OCI-LY1 (cell line): ENCODE data around the gene CDKL4.
"Not testable (repeated sequence)": the region's sequence is repeated elsewhere in the genome, so short reads cannot be mapped to it uniquely, and the experiment has no call there.

Experiments
- H2AFZ ChIP-seq: fragments of 200-600 bp; sonication (generic), shearing (Covaris generic); 2 replicates; pipeline ENCODE4 v1.6.0; 2014; ENCODE audit warnings: antibody characterized with exemption, mild to moderate bottlenecking, low read length
- H3F3A ChIP-seq: fragments of 200-600 bp; sonication (generic), shearing (Covaris generic); 2 replicates; pipeline ENCODE4 v1.6.0; 2014; ENCODE audit warnings: mild to moderate bottlenecking, antibody characterized with exemption, low read length, moderate library complexity; ENCODE audit not compliant: insufficient read depth
- H3K27ac ChIP-seq: fragments of 200-600 bp; sonication (generic); 2 replicates; pipeline ENCODE4 v1.5.1; 2014; ENCODE audit warnings: low read length, mixed run types, mild to moderate bottlenecking, low read depth; ENCODE audit not compliant: poor library complexity, severe bottlenecking
- H3K27me3 ChIP-seq: fragments of 200-600 bp; sonication (generic); 2 replicates; pipeline ENCODE4 v1.6.0; 2014; ENCODE audit warnings: antibody characterized with exemption, mild to moderate bottlenecking, low read length, moderate library complexity; ENCODE audit not compliant: insufficient read depth
- H3K36me3 ChIP-seq: fragments of 200-600 bp; sonication (generic); 2 replicates; pipeline ENCODE4 v1.6.1; 2014; ENCODE audit warnings: mild to moderate bottlenecking, antibody characterized with exemption, low read length, moderate library complexity, mixed read lengths; ENCODE audit not compliant: insufficient read depth
- H3K4me1 ChIP-seq: fragments of 200-600 bp; sonication (generic); 2 replicates; pipeline ENCODE4 v1.5.1; 2014; ENCODE audit warnings: mild to moderate bottlenecking, low read length, moderate library complexity; ENCODE audit not compliant: insufficient read depth, severe bottlenecking
- H3K4me2 ChIP-seq: fragments of 200-600 bp; sonication (generic), shearing (Covaris generic); 2 replicates; pipeline ENCODE4 v1.6.1; 2014; ENCODE audit warnings: low read length
- H3K4me3 ChIP-seq: fragments of 200-600 bp; sonication (generic); 2 replicates; pipeline ENCODE4 v1.5.1; 2014; ENCODE audit warnings: low read length, low read depth, mild to moderate bottlenecking, mixed read lengths; ENCODE audit not compliant: poor library complexity, severe bottlenecking
- H3K79me2 ChIP-seq: fragments of 200-600 bp; shearing (Covaris generic); 2 replicates; pipeline ENCODE4 v1.6.1; 2016; ENCODE audit warnings: mixed run types, low read length, mixed read lengths; ENCODE audit not compliant: insufficient read depth
- H3K9ac ChIP-seq: fragments of 200-600 bp; sonication (generic), shearing (Covaris generic); 2 replicates; pipeline ENCODE4 v1.6.1; 2014; ENCODE audit warnings: mild to moderate bottlenecking, low read length, mixed read lengths
- H3K9me2 ChIP-seq: fragments of 200-600 bp; sonication (generic), shearing (Covaris generic); 2 replicates; pipeline ENCODE4 v1.6.1; 2014; ENCODE audit warnings: low read depth, mild to moderate bottlenecking, low read length, mixed read lengths
- H3K9me3 ChIP-seq: fragments of 200-600 bp; shearing (Covaris generic); 2 replicates; pipeline ENCODE4 v1.6.1; 2014; ENCODE audit warnings: low read length, mixed read lengths
- H4K20me1 ChIP-seq: fragments of 200-600 bp; sonication (generic), shearing (Covaris generic); 2 replicates; pipeline ENCODE4 v1.6.0; 2016; ENCODE audit warnings: mild to moderate bottlenecking, low read length; ENCODE audit not compliant: insufficient read depth
- CTCF ChIP-seq: fragments of 200-600 bp; sonication (generic), shearing (Covaris generic); IDR thresholded peaks from 2 replicates; pipeline ENCODE4 v1.5.1; 2017; ENCODE audit warnings: mild to moderate bottlenecking, antibody characterized with exemption, low read length, moderate library complexity, mixed read lengths
- EZH2 ChIP-seq: fragments of 200-600 bp; sonication (generic), shearing (Covaris generic); IDR thresholded peaks from 2 replicates; pipeline ENCODE4 v1.8.0; 2017; ENCODE audit warnings: borderline replicate concordance, mixed run types, mild to moderate bottlenecking, antibody characterized with exemption, low read length, moderate library complexity, mixed read lengths

Gene CDKL4

GRCh38 chr2:39156107-39156506 lies 87.7 kb downstream of the CDKL4 start:
- H3K27me3 ChIP-seq: no peaks in the 10 kb centered on the region
- no peaks in the 10 kb centered on the region for H3K36me3 ChIP-seq
- no peaks in the 10 kb centered on the region for H4K20me1 ChIP-seq
- H3F3A ChIP-seq: no peaks in the 10 kb centered on the region
- no peak overlapping the region for H3K4me2 ChIP-seq
- TF ChIP-seq EZH2: no peak
- TF ChIP-seq CTCF: no peak
- H3K4me1 ChIP-seq: no peaks in the 10 kb centered on the region
- no peaks in the 10 kb centered on the region for H3K79me2 ChIP-seq
- no peak overlapping the region for H3K27ac ChIP-seq
- no peak overlapping the region for H3K4me3 ChIP-seq
- H3K9me3 ChIP-seq: no peaks in the 10 kb centered on the region
- H3K9me2 ChIP-seq: no peaks in the 10 kb centered on the region
- H3K9ac ChIP-seq: no peak overlapping the region
- no peak overlapping the region for H2AFZ ChIP-seq

GRCh38 chr2:39155573-39155972 lies 88.2 kb downstream of the CDKL4 start:
- not testable (repeated sequence) for H3K4me1 ChIP-seq, H2AFZ ChIP-seq, H4K20me1 ChIP-seq

GRCh38 chr2:39154944-39155343 lies 88.8 kb downstream of the CDKL4 start:
- no peak overlapping the region for H2AFZ ChIP-seq
- no peak overlapping the region for H3K4me3 ChIP-seq
- H3K9me2 ChIP-seq: no peaks in the 10 kb centered on the region
- H3F3A ChIP-seq: no peaks in the 10 kb centered on the region
- no peaks in the 10 kb centered on the region for H3K4me1 ChIP-seq
- no peaks in the 10 kb centered on the region for H3K27me3 ChIP-seq
- H3K27ac ChIP-seq: no peak overlapping the region
- H3K9me3 ChIP-seq: no peaks in the 10 kb centered on the region
- TF ChIP-seq CTCF: no peak
- TF ChIP-seq EZH2: no peak
- H3K4me2 ChIP-seq: no peak overlapping the region
- no peaks in the 10 kb centered on the region for H3K36me3 ChIP-seq
- no peaks in the 10 kb centered on the region for H3K79me2 ChIP-seq
- H4K20me1 ChIP-seq: no peaks in the 10 kb centered on the region
- H3K9ac ChIP-seq: no peak overlapping the region

More at GRCh38 chr2:39155573-39155972, 88.2 kb downstream of the CDKL4 start:
- not testable (repeated sequence) for H3K9me3 ChIP-seq, H3K9ac ChIP-seq, H3F3A ChIP-seq, H3K4me3 ChIP-seq, H3K36me3 ChIP-seq, H3K27me3 ChIP-seq, H3K4me2 ChIP-seq, H3K9me2 ChIP-seq, H3K79me2 ChIP-seq, H3K27ac ChIP-seq

- Histone ChIP-seq H3K9me3 (no peaks in the 10 kb centered on the region), H3F3A (no peaks in the 10 kb centered on the region), H3K4me2 (no peak overlapping the region), H3K4me1 (no peaks in the 10 kb centered on the region), H3K27me3 (no peaks in the 10 kb centered on the region), H3K9ac (no peak overlapping the region), H3K9me2 (no peaks in the 10 kb centered on the region), H3K27ac (no peak overlapping the region), H3K4me3 (no peak overlapping the region), H3K36me3 (no peaks in the 10 kb centered on the region), H2AFZ (no peak overlapping the region), H3K79me2 (no peaks in the 10 kb centered on the region), H4K20me1 (no peaks in the 10 kb centered on the region)
- no peak for TF ChIP-seq EZH2
- TF ChIP-seq CTCF: no peak
These were observed 90.5 kb downstream of the CDKL4 start for GRCh38 chr2:39153312-39153711.
